Measurements from ENCODE around the gene ETV3. TPM values are rescaled to one million over a fixed set of nuclear protein-coding genes. Genes with fewer than 3 reads are reported as not detected.

The ETV3 gene
- total RNA-seq, 1 experiment from 2014 or later, result 36.3 TPM

DNA sequence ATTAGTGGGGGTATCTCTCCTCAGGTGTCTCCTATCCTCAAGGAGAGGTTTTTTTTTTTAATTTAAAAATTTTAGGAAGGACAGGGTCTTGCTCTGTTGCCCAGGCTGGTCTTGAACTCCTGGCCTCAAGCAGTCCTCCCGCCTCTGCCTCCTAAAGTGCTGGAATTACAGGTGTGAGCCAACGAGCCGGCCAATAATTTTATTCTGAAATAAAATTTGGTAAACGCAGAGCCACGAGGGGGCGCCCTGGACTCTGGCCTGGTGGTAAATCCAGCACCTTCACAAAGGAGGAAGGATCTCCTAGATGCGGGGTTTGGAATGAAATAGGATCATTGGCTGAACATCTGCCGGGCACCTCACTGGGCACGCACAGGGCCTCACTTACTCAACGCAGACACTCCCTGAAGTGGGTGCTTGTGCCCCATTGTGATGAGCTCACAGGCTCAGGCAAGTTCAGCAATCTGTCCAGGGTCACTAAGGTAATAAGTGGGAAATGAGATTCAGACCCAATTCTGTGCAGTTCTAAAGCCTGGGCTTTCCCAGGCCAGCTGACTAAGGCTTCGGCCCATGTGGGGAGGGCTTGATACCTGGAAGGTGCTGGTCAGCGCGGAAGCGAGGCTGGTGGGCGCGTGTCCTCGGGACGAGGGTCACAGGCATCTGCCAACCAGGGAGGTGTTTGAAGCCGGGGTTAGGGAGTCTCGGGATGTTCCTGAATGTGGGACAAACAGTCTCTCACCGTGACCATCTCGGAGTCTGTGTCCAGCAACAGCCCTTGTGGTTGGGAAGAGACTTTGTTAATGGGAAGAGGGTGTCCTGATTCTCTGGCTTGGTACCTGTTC lies 32.7 kb upstream of the ETV3 start:
- H3K56ac ChIP-seq (ENCODE audit: insufficient read length, low read depth, low read length), result no peak overlapping the region
- H2BK12ac ChIP-seq (ENCODE audit: insufficient read length, low read depth, low read length), result no peak overlapping the region
- no peak overlapping the region for H2BK20ac ChIP-seq (ENCODE audit: low read depth, low read length, poor library complexity, severe bottlenecking)
- H3K23ac ChIP-seq (ENCODE audit: insufficient read length, low read depth, low read length), result no peak overlapping the region
- H3K14ac ChIP-seq (ENCODE audit: insufficient read depth, low read length), result no peak overlapping the region
- H4K91ac ChIP-seq (ENCODE audit: insufficient read length, low read depth, low read length), result no peak overlapping the region
- no peak overlapping the region for H3K27ac ChIP-seq (ENCODE audit: insufficient read length, low read depth, low read length)
- H3K9me3 ChIP-seq (ENCODE audit: control insufficient read depth, low read depth, low read length), result no peaks in the 10 kb centered on the region
- H2BK15ac ChIP-seq (ENCODE audit: low read depth, low read length), result no peak overlapping the region
- H2AFZ ChIP-seq (ENCODE audit: low read length), result no peak overlapping the region
- H4K20me1 ChIP-seq (ENCODE audit: control insufficient read depth, insufficient read depth, insufficient read length), result no peaks in the 10 kb centered on the region
- H3K79me2 ChIP-seq (ENCODE audit: insufficient read depth, low read length), result no peaks in the 10 kb centered on the region
- Mint-ChIP-seq H3K36me3 (ENCODE audit: insufficient read depth in 1 of 3, low read depth in 3 of 3) (no peaks in the 10 kb centered on the region; a peak in 1 of 7 replicates), H3K4me1 (peaks cover 15 to 17% of the 10 kb centered on the region in 2 experiments), H3K9me3 (no peaks in the 10 kb centered on the region), H3K27me3 (ENCODE audit: low read depth) (no peaks in the 10 kb centered on the region), H3K4me3 (no peak overlapping the region; a peak in 1 of 5 replicates), H3K27ac (peak overlapping the region in 1 of 3 experiments; percentile 43; a peak in 3 of 7 replicates)
- H2AK5ac ChIP-seq (ENCODE audit: insufficient read length, low read length), result no peak overlapping the region
- no peak overlapping the region for H3K9ac ChIP-seq (ENCODE audit: extremely low read depth, insufficient read length, low read length)
- no peaks in the 10 kb centered on the region for H3K27me3 ChIP-seq (ENCODE audit: insufficient read depth, low read length)
- peak; percentile 79 for TF ChIP-seq CTCF (conservative IDR thresholded peaks at IDR 0.05)
- no peak overlapping the region for H2BK5ac ChIP-seq (ENCODE audit: insufficient read length, low read length)
- no peak overlapping the region for H3K4ac ChIP-seq (ENCODE audit: low read depth, low read length)
- H2BK120ac ChIP-seq (ENCODE audit: low read depth, low read length, poor library complexity, severe bottlenecking), result no peak overlapping the region
- no peak overlapping the region for H3T11ph ChIP-seq (ENCODE audit: low read length)
- no peaks in the 10 kb centered on the region for H3K4me1 ChIP-seq (ENCODE audit: insufficient read depth, low read length)
- H3K23me2 ChIP-seq (ENCODE audit: insufficient read length, low read depth, low read length, poor library complexity, severe bottlenecking), result no peaks in the 10 kb centered on the region
- no peak overlapping the region for H3K18ac ChIP-seq (ENCODE audit: insufficient read length, low read depth, low read length)
- no CpG with 5 or more reads among the region's 22 CpGs for whole genome bisulfite sequencing (ENCODE audit: extremely low coverage, insufficient read length, low lambda C conversion rate)
- no peak overlapping the region for H4K8ac ChIP-seq (replicated peaks; ENCODE audit: insufficient read length, low read depth, low read length)
- DNase-seq, result peak; percentile 81
- no peak overlapping the region for H4K5ac ChIP-seq (ENCODE audit: insufficient read length, low read depth, low read length)
- no peak overlapping the region for H3K4me2 ChIP-seq (ENCODE audit: insufficient read depth, insufficient read length, low read length)
- H3K79me1 ChIP-seq (ENCODE audit: insufficient read depth, low read depth, low read length, poor library complexity, severe bottlenecking), result no peaks in the 10 kb centered on the region
